Measurements from ENCODE around the gene NRXN3.

DNA sequence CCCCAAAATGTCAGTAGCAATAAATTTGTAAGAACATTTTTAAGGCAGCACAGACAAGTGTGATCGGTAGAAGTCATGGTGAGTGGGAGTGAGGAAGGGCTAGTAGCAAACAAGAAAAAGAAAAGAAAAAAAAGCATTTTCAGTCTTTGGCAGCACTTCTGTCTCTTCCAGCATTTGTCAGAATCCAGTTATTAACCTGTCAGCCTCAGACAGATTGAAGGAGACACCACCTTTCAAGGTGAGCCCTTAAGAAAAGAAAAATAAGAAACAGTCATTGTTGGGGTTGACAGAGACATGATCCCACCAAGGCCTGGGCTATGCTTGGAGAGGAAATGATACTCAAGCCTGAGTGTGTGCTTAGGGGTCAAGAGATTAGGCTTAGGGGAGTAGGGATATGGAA is 947.4 kb downstream of the NRXN3 start:
- TF ChIP-seq, protein P1, sequence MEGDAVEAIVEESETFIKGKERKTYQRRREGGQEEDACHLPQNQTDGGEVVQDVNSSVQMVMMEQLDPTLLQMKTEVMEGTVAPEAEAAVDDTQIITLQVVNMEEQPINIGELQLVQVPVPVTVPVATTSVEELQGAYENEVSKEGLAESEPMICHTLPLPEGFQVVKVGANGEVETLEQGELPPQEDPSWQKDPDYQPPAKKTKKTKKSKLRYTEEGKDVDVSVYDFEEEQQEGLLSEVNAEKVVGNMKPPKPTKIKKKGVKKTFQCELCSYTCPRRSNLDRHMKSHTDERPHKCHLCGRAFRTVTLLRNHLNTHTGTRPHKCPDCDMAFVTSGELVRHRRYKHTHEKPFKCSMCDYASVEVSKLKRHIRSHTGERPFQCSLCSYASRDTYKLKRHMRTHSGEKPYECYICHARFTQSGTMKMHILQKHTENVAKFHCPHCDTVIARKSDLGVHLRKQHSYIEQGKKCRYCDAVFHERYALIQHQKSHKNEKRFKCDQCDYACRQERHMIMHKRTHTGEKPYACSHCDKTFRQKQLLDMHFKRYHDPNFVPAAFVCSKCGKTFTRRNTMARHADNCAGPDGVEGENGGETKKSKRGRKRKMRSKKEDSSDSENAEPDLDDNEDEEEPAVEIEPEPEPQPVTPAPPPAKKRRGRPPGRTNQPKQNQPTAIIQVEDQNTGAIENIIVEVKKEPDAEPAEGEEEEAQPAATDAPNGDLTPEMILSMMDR (IDR thresholded peaks at IDR 0.05; ENCODE audit: low read depth, low read length, missing input control): no peak
- no peak for TF ChIP-seq SP1 (IDR thresholded peaks at IDR 0.05)
- no peak for TF ChIP-seq GABPA (IDR thresholded peaks at IDR 0.05 in 1 of 2, conservative IDR thresholded peaks at IDR 0.05 in 1 of 2)
- no peak for TF ChIP-seq JUND (IDR thresholded peaks at IDR 0.05)
- TF ChIP-seq RAD21 (IDR thresholded peaks at IDR 0.05): no peak
- no peak for TF ChIP-seq REST (IDR thresholded peaks at IDR 0.05)
- TF ChIP-seq MAX (IDR thresholded peaks at IDR 0.05): no peak
